SIG-M5 treated with dmso at 0.1 percent for 504 hours (cell line): ENCODE data around the gene SLC22A7.
"Not testable (repeated sequence)": the region's sequence is repeated elsewhere in the genome, so short reads cannot be mapped to it uniquely, and the experiment has no call there.

ENCODE experiments used
- DNase-seq: peaks from one replicate; lab custom pipeline; 2025; ENCODE audit not compliant: unreplicated experiment; lab: John Stamatoyannopoulos, UW

The SLC22A7 gene

DNA sequence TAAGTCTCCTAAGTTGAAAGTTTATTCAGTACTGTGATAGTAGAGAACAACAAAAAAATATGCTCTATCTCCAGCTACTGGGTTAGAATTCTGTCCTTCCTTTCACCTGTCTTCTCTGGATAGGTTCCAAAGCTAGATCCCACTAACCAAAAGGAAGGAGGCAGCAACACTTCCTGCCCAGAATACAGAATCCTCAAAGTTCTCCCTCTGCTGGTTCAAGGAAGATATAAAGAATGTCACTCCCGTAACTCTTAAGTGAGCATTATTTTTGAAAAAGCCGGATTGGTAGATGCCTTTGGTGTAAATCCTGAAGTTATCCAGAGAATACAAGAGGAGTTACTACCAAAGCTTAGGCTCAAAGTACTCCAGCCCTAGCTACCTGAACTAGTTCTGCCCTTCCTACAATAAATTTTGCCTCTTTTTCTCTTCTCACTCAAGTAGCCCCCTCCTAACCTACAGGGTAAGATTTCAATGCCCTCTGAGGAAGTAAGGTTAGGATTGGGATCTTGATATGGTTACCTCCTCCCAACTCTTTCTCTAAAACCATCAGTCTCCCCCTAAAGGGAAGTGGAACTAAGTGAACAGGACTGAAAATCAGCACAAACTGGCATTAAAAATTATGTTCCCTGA lies 36.5 kb downstream of the SLC22A7 start:
- DNase-seq: peak; percentile 50

DNA sequence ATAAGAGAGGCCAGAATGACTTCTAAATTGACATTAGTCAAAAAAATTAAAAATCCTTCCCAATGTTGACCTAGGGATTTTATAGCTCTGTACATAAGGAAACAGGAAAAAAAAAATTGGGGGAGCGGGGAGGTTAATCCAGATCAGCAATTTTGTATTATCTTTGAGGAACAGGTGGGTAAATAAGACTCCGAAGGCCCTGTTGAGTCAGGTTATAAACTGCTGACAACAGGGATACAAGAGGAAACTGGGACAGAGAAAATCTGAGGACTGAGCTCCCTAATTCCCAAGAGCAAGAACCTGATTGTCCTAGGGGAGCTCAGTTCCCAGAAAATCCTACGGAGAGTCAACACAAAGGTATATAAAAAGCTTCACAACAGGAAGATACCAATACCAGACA lies 37.4 kb downstream of the SLC22A7 start:
- DNase-seq: no peak

DNA sequence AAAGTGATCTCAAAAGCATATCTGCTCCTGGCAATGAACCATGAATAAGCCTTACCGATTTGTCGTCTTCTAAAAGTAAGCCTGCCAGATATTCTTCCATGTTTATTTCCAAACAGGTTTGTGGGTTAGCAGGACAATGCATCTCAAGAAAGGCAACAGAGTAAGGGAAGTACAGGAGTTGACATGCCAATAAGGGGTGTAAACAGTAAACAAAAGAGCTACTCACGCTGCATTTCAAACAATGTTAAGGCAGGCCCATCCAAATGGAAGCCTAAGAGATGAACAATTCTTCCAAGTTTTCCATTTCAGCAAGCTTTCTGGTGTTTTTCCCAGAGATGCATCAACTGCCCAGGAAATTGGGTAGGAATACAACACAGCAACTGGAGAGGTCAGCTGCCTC lies 38.3 kb downstream of the SLC22A7 start:
- DNase-seq: no peak

DNA sequence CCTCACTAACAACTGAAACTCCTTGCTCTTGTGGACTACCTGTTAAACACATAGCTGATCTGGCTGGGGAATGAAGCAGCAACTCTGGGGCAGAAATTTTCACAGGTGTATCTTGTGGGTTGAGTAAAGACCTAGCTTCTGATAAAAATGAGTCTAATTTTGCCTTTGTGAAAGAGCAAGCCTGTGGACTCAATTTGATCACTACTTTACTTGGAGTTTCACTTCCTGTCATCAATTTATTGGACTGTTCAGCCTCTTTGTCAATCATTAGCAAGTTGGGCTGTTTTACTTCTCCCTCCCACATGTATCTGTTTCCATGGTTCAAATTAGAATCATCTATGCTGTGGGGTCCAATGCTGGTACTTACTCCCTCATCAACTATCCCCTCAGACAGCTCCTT lies 40.2 kb downstream of the SLC22A7 start:
- DNase-seq: peak; percentile 4

DNA sequence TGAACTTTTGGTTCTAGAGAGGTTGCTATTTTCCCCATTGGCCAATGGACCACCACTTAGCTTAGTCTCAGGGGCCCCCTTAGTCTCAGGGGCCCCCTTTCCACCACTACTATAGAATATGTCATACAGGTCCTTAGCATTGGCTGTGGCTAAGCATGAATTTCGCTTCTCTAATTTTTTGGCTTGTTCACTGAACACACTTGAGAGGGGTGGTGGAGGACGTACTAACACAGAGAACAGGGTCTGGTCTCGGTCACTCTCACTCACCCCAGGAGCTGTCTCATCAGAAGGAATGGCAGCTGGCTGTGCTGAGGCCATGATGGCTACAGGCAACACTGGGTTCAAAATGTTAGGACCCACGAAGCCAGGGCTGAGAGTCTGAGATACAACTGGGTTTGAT lies 41.1 kb downstream of the SLC22A7 start:
- DNase-seq: no peak

DNA sequence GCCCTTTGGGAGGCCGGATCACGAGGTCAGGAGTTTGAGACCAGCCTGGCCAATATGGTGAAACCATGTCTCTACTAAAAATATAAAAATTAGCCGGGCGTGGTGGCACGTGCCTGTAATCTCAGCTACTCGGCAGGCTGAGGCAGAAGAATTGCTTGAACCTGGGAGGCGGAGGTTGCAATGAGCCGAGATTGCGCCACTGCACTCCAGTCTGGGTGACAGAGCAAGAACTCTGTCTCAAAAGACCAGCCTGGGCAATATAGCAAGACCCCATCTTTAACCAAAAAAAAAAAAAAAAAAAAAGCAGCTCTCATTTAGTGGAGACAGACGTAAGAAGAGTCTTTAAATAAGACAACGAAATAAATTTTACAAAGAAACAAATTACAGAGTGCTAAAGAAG lies 48.2 kb downstream of the SLC22A7 start:
- not testable (repeated sequence) for DNase-seq

DNA sequence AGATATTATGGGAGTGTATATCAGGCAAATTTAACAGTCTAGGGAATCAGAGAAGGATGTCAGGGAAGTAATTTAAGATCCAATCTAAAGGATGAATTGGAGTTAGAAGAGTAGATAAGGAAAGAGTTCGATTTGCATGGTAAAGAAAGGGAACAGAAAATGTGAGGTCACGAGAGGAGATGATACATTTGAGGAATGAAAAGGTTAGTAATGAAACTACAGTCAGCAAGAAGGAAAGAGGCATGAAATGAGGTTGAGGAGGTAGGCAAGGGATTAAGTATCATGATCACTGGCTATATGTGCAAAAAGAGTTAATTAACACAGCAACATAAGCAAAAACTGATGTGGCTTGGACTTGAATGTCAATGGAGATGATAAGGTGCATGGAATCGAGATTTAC lies 49.0 kb downstream of the SLC22A7 start:
- no peak for DNase-seq

DNA sequence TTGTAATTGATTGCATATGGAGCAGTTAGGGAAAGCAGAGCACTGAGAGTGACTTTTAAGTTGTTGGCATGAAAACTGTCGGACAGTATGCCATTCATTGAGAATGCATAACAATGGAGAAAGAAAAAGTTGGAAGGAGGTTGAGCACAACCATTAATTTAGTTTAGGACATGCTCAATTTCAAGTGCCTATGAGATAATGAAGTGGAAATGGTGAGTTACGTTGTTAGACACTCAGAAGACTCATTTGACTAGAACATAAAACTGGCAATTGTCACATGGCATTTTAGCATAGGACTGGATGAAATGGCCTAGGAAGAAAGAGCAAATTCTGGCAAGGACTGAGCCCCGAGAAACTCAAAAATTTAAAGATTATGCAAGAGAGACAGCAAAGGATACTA lies 49.4 kb downstream of the SLC22A7 start:
- DNase-seq: no peak

DNA sequence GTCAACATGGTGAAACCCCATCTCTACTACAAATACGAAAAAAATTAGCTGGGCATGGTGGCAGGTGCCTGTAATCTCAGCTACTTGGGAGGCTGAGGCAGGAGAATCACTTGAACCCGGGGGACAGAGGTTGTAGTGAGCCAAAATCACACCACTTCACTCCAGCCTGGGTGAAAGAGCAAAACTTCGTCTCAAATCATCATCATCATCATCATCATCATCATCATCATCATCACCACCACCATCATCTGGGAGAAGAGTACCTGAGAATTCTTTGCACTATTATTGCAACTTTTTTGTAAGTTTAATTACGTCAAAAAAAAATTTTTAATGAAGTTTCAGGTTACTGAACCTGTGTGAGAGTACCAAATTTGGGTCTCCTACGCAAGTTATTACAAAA lies 53.9 kb downstream of the SLC22A7 start:
- DNase-seq: not testable (repeated sequence)
